NCI-H146 (cell line): ENCODE data around the gene SLC25A23.

Source experiments
- DNase-seq: peaks from one replicate; lab custom pipeline; 2025; lab: John Stamatoyannopoulos, UW

The SLC25A23 gene

DNA sequence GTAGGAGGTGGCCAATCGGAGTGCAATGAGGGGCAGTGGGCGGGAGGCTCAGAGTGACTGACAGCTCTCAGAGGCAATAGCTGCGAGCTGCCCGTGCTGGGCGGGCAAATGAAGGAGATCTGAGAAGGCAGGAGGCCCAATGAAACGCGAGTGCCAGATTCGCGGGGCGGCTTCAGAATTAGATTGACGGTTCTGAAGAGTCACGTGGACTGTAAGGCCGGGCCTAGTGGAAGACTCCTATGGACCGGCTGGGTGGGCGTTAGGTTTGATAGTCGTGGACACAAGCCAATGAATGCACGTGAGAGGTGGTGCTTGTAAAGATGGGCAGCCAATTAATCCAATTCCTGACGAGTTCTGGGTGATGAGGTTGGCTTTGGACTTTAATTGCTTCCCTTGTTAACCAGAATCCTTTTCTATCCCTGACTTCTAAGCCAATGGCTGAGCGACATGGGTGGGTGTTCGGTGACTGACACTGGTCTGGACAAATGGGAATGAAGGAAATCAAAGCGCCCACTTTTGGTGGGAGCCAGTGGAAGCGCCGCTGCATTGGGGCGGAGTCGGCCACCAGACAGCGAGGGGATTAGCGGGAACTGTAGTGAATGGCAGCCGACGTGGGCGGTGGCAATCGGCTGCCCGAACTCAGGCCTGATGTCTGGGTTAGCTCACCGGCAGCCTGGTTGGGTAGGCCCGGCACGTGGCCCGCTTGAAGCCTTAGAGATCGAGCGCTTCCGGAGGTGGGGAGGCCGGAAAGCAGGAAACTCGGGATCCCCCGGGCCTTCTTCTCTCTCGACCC is 34.5 kb downstream of the SLC25A23 start:
- DNase-seq: peak; percentile 99

DNA sequence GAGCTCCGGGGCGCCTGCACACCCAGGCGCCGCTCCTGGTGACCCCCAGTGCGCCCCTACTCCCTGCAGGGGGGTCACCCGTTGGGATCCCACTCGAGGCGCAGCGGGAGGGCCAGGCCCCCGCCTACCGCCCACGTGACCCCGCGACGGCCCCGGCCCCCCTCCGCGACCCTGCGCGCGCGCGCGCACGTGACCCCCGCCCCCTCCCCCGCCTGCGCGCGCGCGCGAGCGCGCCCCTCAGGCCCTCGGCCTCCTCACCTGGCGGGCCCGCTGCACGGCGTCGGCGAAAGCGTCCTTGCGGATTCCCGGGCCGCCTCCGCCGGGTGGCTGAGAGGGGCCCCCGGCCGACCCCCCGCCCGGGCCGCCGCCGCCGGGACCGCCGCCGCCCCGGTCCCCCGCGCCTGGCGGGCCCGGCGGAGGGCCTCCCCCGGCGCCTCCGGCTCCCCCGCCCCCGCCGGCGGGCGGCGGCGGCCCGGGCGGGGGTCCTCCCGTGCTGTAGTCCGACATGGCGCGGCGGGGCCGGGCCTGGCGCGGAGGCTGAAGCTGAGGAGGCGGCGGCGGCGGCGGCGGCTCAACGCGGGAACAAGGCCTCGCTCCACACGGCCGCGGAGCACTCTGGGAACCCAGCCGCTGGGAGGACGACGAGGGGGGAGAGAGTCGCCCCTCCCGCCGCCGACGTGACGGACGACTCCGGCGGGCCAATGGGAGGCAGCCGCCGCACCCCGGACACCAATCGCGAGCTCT is 35.2 kb downstream of the SLC25A23 start, which contains the start of gene KHSRP:
TSS of gene KHSRP (minus strand) at position 617 of the 744 bp plus-strand sequence. CDS start at position 507, 110 bp downstream.
- DNase-seq: peak; percentile 13

DNA sequence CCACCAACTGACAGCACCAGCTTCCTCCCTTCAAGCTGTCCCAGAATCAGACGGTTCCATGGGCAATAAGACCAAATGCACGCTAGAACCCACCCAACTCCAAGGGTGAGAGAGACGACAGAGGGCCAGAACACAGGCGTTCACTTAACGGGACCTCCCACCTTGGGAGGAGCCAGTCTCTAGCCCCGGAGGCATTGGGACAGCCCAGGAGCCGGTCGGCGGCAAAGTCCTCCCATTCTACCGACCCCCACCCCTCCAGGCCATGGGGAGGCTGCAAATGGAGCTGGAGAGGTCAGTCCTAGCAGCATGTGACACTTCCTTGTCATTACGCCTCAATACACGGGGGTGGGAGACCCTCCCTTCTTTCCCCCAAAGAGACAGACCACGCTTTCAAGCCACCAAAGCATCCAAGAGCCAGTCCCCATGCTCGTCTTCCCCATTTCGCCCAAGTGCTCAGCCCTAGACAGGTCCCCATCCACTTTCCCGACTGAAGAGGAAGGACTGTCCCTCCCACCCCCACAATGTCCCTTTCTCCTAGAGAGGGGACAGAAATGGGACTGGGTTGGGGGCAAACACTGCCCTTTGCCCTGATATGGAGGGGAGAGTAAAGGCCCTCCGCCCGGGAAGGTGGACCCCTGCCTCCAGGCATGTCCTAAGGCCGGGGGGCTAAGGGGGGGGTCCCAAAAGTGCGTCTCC is 35.9 kb downstream of the SLC25A23 start:
- DNase-seq: peak; percentile 11

DNA sequence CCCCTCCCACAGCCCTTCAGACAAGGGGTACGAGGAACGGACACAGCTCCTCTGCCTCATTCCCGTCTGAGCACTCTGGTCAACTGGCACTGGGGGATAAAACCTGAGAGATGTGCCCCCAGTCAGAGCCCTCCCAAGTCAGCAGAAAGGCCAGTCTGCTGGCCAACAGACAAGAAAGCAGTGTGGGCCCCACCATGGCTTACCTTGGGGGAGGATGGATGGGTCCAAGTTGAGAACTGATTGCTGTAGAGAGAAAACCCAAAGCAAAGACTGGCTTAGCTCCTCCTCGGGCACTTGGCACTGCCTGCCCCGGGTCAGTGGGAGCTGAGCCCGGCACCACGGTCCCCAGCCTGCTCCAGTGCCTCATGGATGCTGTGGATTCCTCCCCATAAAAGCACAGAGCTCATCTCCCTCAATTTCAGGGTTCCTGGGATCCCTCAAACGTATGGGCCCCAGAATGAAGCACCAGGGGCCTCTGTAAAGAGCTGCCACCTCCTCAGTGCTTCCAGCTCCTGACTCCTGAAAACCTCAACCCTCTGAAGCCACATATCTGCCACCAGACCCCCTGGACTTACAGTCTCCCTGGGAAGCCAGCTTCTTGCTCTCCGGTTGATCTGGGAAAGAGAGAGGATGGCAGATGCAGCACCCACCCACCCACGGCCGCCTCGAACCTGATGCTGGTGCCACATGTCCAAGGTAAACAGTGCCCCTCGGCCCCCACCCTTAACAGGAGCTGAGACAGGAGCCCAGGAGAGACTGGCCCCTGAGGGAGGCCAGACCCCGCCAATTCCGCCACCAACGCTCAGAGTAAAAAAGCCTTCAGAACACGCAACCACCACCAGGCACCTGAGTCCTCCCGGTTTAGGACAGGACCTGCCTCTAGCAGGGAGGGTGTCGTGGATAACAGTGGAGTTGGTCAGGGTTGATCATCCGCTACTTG is 38.2 kb downstream of the SLC25A23 start:
- DNase-seq: no peak

DNA sequence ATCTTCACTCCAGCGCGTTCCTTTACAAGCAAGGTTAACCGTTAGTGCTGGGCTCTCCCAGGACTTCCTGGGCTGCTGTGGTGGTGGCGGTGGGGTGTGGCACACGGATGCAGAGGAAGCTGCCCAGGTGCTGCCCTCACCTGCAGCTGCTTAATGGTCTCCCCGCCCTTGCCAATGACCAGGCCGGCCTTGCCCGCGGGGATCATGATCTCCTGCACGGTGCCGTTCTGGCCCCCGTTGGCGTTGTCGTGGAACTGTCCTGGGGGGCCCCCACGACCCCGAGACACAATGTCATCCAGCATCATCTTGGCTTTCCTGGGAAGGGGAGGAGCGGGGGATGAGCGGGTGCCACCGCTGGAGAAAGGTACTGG is 41.0 kb downstream of the SLC25A23 start:
- no peak for DNase-seq

DNA sequence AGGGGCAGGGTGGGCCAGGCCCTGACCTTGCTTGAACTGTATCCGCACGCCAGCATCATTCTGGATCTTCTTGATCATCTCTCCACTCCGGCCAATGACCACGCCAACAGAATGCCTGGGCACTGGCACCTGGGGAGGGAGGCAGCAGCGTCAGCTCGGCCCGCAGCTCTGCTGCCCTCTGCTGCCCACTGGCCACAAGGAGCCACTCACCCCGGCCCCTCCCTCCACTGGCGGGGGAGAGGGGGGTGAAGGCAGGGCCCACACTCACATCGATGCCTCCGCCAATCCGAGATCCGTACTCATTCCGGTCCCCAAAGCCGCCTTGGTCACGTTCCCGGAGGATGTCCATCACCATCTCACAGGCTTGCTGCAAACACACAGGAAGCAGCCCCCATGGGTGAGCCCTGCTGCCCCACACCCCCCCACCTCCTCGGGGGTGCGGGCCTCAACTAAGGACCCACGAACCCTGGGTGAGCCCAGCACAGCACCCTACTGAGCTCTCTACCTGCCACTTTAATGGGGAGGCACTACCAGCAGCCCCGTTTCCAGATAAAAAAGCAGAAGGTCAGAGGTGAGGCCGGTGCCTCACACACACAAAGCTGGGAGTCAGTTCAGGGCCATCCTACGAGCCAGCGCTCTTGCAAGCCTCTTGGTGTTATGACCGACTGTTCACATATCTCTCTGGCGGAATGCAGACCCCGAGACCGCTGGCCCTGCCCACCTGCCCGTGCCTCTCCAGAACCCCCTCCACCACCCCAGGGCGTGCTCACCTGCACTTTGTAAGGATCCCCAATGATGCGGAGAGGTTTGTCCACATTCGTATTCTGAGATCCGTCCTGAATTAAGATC is 41.7 kb downstream of the SLC25A23 start:
- DNase-seq: no peak

DNA sequence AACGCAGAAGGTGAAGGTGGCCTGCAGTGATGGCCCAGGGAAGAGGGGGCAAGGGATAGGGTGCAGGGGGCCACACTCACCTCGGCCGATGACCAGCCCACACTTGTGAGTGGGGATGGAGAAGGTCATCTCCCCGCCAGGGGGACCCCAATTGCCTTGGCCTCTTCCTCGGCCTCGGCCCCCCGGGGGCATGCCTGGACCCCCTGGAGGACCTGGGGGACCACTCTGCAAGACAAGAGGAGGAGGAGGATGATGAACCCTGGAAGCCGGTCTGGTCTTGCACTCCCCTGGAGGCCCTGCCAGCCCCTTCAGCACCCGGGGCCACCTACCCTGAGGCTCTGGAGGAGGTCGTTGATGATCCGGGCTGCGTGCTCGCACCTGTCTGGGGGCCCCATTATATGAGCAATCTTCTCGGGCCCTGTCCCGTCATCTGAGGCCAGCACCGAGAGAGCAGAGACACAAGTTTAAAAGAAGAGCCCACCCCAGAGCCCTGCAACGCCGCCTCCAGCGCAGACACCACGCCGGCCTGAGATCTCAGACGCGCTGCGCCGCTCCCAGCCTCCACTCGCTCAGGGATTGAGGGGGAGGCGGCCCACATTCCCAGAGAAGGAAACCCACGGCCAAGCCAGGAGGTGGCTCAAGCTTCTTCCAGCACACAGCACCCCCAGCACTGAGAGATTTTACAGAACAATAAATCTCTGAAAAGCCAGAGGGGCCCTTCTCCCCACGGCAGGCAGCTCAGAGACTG is 42.8 kb downstream of the SLC25A23 start:
- DNase-seq: no peak

DNA sequence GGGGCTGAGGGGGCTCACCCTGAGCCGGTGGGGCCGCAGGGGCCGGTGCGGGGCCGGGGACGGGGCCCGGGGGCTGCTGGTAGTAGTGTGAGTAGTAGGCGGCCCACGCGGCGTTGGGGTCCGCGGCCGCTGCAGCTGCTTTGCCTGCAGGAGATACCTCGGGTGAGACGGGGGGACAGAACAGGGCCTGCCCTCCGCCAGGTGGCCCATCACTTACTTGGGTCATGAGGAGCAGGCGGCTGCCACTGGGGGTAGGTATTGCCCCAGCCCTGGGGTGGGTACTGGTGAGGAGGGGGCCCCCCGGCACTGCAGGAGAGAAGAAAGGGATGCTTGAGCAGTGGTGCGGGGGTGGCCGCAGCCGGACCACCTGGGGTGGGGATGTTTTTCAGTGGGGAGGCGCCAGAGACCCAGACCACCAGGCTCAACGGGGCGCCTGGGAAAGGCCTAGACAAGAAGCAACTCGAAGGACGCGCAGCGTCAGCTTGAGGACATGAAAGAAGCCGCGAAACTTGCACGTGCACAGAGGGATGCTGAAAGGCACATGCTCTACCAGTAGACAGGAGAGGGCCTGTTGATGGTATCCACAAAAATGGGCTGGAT is 43.9 kb downstream of the SLC25A23 start:
- no peak for DNase-seq

DNA sequence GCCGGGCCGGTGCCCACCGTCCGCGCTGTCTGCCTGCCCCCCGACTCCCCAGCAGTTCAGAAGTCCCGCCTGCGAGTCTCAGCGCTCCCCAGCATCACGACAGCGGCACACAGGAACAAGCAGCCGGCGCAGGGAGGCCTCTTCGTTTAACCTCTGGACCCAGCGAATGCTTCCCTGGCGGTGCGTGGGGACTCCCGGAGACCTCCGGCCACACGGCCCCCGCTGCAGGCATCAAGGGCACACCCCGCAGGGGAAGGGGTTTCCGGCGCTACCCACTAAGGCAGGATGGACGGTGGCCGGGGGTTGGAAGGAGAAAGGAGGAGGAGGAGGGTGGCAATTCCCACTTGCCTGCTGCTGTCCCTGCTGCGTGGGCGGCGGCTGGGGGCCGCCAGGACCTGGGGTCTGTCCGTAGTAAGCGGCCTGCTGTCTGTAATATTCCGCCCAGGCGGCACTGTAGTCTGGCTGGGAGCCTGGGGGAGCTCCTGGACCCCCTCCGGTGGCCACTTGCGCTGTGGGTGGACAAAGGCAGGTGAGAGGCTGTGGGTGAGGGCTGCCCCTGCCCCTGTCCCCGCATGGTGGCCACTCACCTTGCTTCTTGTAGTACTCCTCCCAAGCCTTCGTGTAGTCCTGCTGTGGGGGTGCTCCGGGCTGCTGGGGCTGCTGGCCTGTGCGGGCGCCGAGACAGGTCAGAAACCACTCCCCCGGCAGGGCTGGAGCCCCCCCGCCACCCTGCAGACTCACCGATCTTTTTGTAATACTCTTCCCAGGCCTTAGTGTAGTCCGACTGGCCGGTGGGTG is 44.6 kb downstream of the SLC25A23 start:
- DNase-seq: no peak

DNA sequence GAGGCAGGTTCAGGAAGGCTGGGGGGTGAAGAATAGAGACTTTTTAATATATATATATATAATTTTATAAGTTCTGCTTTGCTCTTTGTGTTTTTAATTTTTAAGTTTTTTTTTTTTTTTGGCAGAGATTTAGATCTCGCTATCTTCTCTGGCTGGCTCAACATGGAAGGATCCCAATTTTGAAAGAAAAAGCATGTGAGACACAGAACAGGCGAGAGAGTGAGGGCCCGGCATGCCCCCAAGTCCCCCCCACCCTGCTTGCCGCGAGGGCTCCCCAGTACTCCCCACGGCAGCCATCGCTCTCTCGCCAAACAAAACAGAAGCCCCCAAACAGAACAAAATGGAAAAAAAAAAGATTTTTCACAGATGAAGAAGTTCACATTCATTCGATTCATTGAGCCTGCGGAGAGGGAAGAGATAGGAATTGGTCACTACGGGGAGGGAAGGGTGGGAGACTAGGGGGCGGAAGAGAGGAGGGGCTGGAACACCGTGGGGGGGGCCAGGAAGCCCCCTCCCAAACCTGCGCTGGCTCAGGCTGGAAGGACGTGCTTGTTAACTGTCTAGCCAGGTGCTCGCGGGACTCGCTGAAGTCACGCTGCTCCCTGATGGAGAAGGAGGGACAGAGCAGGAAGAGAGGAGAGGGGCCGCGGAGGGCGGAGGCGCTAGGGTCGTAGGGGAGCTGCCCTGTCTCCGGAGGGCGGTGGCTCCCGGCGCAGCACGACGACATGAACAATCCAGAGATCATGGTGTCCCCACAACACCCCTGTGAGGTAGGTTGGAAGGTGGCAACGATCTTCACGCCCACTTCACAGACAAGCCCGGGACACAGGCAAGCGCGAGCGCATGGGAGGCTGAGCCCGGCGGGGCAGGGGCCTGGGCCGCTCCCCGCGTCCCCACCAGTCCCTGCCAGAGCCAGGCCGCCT is 45.6 kb downstream of the SLC25A23 start:
- no peak for DNase-seq

DNA sequence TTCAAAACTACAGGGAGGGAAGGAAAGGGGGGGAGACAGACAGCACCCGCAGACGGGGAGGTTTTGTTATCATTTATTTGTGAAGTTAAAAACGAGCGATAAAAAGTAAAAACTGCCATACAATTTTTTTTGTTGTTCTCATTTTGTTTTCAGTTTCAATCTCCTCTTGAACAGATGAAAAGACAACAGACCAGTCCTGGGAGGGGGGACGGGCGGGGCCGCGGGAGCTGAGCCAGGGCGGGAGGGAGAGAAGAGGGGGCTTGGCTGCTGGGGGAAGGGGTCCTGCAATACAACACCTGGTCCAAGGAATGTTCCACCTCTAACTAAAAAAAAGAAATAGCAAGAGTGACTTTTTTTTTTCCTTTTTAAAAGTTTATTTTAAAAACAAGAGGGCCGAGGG is 46.3 kb downstream of the SLC25A23 start:
- DNase-seq: no peak

DNA sequence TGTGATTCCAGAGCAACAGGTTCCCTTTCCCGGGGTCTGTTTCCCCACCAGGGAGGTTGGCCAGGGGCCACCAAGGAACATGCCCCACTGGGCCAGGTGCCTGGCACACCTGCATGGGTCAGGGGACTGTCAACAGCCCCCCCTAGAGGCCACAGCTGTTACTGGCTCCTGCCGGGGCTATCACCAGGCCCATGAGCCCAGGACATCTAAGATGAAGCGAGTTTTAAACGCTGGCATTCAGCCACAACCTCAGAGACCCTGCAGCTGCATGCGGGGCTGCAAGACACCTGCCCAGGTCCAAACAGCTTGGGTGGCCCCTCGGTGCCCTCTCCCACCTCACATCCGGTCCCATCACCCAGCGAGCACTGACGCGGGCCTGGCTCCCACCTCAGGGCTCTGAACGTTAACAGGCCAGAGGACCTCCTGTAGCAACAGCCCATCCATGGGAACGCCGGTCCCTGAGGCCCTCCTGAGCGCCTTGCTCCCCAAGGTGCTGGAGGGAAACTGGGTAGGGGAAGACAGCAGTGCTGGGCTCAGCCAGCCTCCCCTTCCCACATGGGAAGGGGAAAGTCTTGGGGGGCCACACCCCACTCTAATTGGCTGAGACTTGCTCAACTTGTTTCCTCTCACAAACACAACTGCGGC is 47.0 kb downstream of the SLC25A23 start:
- no peak for DNase-seq

DNA sequence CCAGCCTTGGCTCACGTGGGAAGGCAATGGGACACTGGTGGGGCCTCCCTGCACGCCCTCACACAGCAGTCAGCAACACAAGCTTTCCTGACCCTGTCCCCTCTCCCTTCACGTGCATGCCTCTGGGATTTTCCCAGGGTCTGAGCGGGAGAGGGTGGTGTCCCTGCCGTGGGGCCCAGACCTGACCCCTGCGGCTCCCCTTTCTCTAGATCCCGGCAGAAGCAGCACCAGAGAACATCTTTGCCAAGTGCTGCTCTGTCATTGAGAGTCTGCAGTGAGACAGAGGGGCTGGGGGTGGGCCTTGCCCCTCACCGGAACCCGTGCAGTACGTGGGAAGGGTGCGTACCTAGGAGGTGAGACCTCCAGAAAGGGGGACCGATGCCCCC is 47.5 kb downstream of the SLC25A23 start:
- no peak for DNase-seq

DNA sequence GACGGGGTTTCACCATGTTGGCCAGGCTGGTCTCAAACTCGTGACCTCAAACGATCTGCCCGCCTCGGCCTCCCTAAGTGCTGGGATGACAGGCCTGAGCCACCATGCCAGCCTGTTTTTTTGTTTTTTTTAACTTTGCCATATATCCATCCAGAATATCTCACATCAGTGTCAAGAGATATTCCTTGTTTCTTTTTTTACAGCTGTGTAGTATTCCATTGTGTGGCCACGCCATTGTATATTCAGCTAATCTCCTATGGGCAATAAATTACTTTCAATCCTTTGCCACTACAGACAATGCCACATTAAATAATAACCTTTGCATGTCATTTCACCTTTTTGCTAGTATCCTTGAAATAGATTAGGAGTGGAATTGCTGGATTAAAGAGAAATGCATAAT is 50.2 kb downstream of the SLC25A23 start:
- DNase-seq: no peak

DNA sequence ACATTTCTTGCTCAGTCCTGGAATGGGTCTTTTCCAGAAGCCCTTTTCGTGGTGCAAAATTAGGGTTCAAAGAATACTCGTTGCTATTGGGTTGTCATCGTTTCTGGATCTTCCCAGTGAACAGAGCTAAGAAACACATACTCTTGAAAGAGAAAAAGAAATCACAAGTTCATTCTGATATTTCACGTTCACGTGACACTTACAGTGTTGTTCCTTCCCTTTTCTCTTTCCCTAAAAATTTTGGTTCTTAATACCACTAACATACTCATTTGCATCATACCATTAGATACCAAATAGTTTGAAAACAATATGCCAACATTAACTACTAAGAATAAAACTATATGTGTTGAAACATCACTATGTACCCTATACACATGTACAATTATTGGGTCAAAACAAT is 53.2 kb downstream of the SLC25A23 start:
- DNase-seq: no peak

DNA sequence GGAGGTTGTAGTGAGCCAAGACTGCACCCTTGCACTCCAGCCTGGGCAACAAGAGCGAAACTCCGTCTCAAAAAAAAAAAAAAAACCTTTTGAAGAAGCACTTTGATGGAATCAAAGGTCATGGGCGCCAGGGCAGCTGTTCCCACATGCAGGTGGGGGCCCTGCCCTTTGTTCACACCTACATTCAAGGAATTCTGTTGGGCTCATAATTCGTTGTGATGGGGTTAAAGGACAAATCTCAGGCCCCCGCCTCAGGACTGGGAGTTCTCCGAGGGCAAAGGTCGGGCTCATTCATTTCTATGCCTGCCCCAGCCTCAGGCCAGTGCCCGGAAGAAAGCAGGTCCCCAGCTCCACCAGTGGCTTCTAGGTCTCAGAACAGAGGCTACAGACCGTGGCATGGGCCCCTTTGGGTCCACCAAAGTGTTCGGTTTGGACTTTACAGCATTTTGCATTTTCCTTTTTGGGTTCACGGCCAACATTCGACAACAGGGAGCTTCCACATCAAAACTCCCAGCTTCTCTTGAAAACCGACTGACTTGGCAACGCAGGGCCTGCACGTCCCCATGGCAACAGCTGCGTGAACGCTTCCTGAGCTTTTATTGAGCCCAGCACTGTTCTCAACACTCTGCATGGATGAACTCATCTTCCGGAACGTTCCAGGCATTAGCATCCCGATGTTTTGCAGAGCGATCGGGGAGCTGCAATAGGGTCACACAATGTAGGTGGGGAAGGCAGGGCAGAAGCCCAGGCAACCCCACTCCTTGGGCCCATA is 56.6 kb downstream of the SLC25A23 start:
- no peak for DNase-seq
